ENCODE data around the gene IGSF23. TPM values are rescaled to one million over a fixed set of nuclear protein-coding genes. Genes with fewer than 3 reads are reported as not detected.
"Not testable (repeated sequence)": the region's sequence is repeated elsewhere in the genome, so short reads cannot be mapped to it uniquely, and the experiment has no call there.

IGSF23 gene
- total RNA-seq, 1 experiment from 2014 or later, result 0.37 TPM

- DNase-seq (ENCODE audit: low read depth in 1 of 2, low spot score in 2 of 2), result no peak
- H3K4me1 ChIP-seq (replicated peaks), result peaks cover 26% of the 10 kb centered on the region
- H3K27ac ChIP-seq, result no peak overlapping the region
- H3K27me3 ChIP-seq (replicated peaks), result no peaks in the 10 kb centered on the region
- no peak overlapping the region for H3K4me3 ChIP-seq
- peaks cover 3% of the 10 kb centered on the region for H3K9me3 ChIP-seq (replicated peaks)
- peaks cover 19% of the 10 kb centered on the region for H3K36me3 ChIP-seq
Observed at GRCh38 chr19:44628793-44629192, 15.4 kb downstream of the IGSF23 start.

- DNase-seq (ENCODE audit: low read depth in 1 of 2, low spot score in 2 of 2); H3K4me3 ChIP-seq; H3K27ac ChIP-seq; H3K27me3 ChIP-seq (replicated peaks); H3K9me3 ChIP-seq (replicated peaks): not testable (repeated sequence)
- peaks cover 34% of the 10 kb centered on the region for H3K4me1 ChIP-seq (replicated peaks)
- H3K36me3 ChIP-seq, result peaks cover 12% of the 10 kb centered on the region
Observed at GRCh38 chr19:44631611-44632010, 18.2 kb downstream of the IGSF23 start.

- not testable (repeated sequence) for H3K4me3 ChIP-seq; H3K36me3 ChIP-seq; H3K9me3 ChIP-seq (replicated peaks); DNase-seq (ENCODE audit: low read depth in 1 of 2, low spot score in 2 of 2); H3K27me3 ChIP-seq (replicated peaks); H3K27ac ChIP-seq
- H3K4me1 ChIP-seq (replicated peaks), result peaks cover 36% of the 10 kb centered on the region
Observed at GRCh38 chr19:44634058-44634457, 20.7 kb downstream of the IGSF23 start.

DNA sequence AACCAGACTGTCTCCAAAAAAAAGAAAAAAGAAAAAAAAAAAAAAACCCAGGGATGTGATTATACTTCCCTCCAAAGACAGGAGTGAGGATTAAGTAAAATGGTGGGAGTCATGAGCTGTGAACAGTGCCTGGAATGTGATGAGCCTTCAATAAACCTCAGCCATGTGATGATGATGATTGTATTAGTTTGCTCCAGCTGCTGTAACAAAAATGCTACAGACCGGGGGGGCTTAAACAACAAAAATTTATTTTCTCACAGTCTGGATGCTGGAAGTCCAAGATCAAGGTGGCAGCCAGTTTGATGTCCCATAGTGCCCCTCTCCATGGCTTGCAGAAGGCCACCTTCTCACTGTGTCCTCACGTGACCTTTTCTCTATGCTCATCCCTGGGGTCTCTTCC is 21.4 kb downstream of the IGSF23 start:
- Histone ChIP-seq H3K4me1 (replicated peaks) (peaks cover 36% of the 10 kb centered on the region), H3K27me3 (replicated peaks) (no peaks in the 10 kb centered on the region), H3K36me3 (no peaks in the 10 kb centered on the region), H3K4me3 (no peak overlapping the region), H3K9me3 (replicated peaks) (no peaks in the 10 kb centered on the region), H3K27ac (no peak overlapping the region)
- no peak for DNase-seq (ENCODE audit: low read depth in 1 of 2, low spot score in 2 of 2)

- Histone ChIP-seq H3K27me3 (replicated peaks) (no peaks in the 10 kb centered on the region), H3K4me3 (no peak overlapping the region), H3K4me1 (replicated peaks) (peaks cover 36% of the 10 kb centered on the region), H3K27ac (peak overlapping the region; percentile 51; the same call in 1 of the 2 replicates), H3K36me3 (no peaks in the 10 kb centered on the region), H3K9me3 (replicated peaks) (no peaks in the 10 kb centered on the region)
- peak in 1 of 2 experiments; percentile 46 for DNase-seq (ENCODE audit: low read depth in 1 of 2, low spot score in 2 of 2)
Observed at GRCh38 chr19:44635581-44636438, 22.4 kb downstream of the IGSF23 start.

DNA sequence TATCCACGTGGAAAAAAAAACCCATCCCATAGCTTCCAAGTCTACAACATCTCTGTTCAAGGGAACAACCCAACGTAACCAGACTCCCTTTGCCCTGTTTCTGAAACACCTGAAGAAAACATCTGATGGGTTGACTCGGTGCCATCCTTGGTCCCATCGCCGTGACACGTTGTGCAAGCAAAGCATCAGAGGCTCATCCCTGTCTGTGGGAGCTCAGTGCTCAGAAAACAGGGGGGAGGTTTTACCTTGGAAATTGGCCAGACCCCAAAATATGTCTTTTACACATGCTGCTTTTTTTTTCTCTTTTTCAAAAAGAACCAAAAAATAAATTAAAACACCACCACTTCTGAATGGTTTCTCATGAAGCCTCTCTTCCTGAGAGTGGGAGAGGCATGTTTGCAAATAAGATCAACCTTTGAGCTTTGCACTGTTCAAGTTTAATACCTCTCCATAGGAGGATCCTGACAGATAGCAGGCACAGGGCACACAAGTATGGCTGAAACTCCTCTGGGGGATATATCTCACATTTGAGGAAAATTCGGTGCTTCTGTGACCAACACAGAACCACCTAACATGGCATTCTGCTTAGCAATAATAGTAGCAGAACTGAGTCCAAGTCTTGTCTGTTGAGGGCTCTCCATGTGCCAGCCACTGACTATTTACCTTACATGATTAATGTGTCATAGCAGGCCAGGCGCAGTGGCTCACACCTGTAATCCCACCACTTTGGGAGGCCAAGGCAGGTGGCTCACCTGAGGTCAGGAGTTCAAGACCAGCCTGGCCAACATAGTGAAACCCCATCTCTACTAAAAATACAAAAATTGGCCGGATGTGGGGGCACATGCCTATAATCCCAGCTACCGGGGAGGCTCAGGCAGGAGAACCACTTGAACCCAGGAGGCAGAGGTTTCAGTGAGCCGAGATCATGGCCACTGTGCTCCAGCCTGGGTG is 23.4 kb downstream of the IGSF23 start:
- Histone ChIP-seq H3K36me3 (no peaks in the 10 kb centered on the region), H3K27ac (no peak overlapping the region), H3K27me3 (replicated peaks) (no peaks in the 10 kb centered on the region), H3K9me3 (replicated peaks) (no peaks in the 10 kb centered on the region), H3K4me3 (no peak overlapping the region), H3K4me1 (replicated peaks) (peaks cover 36% of the 10 kb centered on the region)
- DNase-seq (ENCODE audit: low read depth in 1 of 2, low spot score in 2 of 2), result no peak

GRCh38 chr19:44637390-44637764 is 24.0 kb downstream of the IGSF23 start:
- Histone ChIP-seq H3K27me3 (replicated peaks) (no peaks in the 10 kb centered on the region), H3K36me3 (no peaks in the 10 kb centered on the region), H3K4me1 (replicated peaks) (peaks cover 36% of the 10 kb centered on the region), H3K4me3 (no peak overlapping the region), H3K27ac (no peak overlapping the region), H3K9me3 (replicated peaks) (no peaks in the 10 kb centered on the region)
- DNase-seq (ENCODE audit: low read depth in 1 of 2, low spot score in 2 of 2), result no peak

DNA sequence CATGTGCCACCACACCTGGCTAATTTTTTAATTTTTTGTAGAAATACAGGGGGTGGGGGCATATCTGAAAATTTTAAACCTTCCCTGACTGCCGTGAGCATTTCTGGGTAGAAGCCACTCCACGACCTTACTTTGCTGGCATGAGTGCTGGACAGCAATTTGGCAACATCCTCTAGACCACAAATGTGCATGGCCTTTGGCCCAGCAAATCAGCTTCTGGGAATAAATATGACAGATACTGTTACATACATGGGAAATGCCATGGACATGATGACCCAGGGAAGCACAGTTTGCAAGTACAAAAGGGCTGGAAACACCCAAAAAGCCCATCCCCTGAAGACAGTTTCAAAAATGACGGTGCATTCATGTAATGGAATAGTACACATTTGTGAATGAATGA is 27.2 kb downstream of the IGSF23 start:
- H3K4me3 ChIP-seq, result no peak overlapping the region
- peaks cover 1% of the 10 kb centered on the region; the same call in 1 of the 2 replicates for H3K36me3 ChIP-seq
- H3K27ac ChIP-seq, result no peak overlapping the region
- DNase-seq (ENCODE audit: low read depth in 1 of 2, low spot score in 2 of 2), result no peak
- peaks cover 34% of the 10 kb centered on the region for H3K4me1 ChIP-seq (replicated peaks)
- H3K27me3 ChIP-seq (replicated peaks), result no peaks in the 10 kb centered on the region
- H3K9me3 ChIP-seq (replicated peaks), result no peaks in the 10 kb centered on the region

DNA sequence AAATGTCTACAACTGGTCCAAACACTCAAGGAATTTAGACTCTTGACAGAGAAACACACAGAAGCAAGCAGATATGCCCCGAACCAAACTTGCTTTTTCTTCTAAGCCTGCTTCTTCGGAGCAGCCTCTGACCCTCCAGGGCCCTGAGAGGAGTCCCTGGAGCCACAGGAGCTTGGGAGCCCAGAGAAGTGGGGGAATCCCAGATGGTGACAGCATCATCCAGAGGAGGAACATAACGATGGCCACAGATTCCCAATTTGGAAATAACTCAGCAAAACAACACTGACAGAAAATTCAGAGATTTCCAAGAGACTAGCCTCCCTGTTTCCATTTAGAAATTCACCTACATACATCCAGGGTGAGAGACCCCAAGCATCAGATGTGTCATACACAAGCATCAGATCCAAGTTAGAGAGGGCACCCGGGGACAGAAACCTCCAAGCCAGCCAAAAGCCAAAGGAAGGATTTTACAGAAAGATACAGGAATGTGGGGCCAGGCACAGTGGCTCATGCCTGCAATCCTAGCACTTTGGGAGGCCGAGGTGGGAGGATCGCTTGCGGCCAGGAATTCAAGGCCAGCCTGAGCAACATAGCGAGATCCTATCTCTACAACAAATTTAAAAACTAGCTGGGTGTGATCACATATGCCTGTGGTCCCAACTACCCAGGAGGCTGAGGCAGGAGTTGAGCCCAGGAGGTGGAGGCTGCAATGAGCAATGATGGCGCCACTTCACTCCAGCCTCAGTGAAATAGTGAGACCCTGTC is 28.3 kb downstream of the IGSF23 start:
- Histone ChIP-seq H3K27me3 (replicated peaks) (no peaks in the 10 kb centered on the region), H3K9me3 (replicated peaks) (no peaks in the 10 kb centered on the region), H3K4me3 (no peak overlapping the region), H3K27ac (no peak overlapping the region), H3K4me1 (replicated peaks) (peaks cover 23% of the 10 kb centered on the region), H3K36me3 (peaks cover 13% of the 10 kb centered on the region)
- no peak for DNase-seq (ENCODE audit: low read depth in 1 of 2, low spot score in 2 of 2)

DNA sequence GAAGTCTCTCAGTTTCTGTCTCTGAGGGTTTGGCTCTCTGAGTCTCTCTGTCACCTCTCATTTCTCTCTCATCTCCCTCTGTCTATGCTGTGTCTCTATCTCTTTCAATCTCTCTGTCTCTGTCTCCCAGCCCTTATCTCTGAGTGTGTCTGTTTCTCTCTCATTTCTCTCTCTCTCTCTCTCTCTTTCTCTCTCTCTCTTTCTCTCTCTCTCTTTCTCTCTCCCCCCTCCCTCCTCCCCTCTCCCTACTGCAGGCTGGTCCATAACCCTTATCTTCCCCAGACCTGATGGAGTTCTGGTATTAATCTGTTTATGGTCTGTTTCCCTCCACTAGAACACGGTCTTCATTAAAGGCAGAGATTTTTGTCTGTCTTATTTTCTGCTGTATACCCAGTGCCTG is 29.0 kb downstream of the IGSF23 start:
- Histone ChIP-seq H3K27me3 (replicated peaks) (no peaks in the 10 kb centered on the region), H3K36me3 (peaks cover 18% of the 10 kb centered on the region), H3K27ac (no peak overlapping the region), H3K4me3 (no peak overlapping the region), H3K4me1 (replicated peaks) (peaks cover 22% of the 10 kb centered on the region), H3K9me3 (replicated peaks) (no peaks in the 10 kb centered on the region)
- no peak for DNase-seq (ENCODE audit: low read depth in 1 of 2, low spot score in 2 of 2)

- H3K4me3 ChIP-seq, result peak within 1 kb of the TSS; percentile 62
- DNase-seq (ENCODE audit: low read depth in 1 of 2, low spot score in 2 of 2), result peak; percentile 94 to 95
Observed at GRCh38 chr19:44643605-44644401, 30.4 kb downstream of the IGSF23 start, which contains the start of gene PVR. TSS of gene PVR (plus strand) at chr19:44643910. CDS start at chr19:44644097, 187 bp downstream.

GRCh38 chr19:44644402-44645016 is 31.1 kb downstream of the IGSF23 start:
- Histone ChIP-seq H3K27ac (peak overlapping the region; percentile 73), H3K4me3 (peak overlapping the region; percentile 62), H3K36me3 (peaks cover 34% of the 10 kb centered on the region), H3K27me3 (replicated peaks) (no peaks in the 10 kb centered on the region), H3K9me3 (replicated peaks) (no peaks in the 10 kb centered on the region), H3K4me1 (replicated peaks) (peaks cover 30% of the 10 kb centered on the region)
- DNase-seq (ENCODE audit: low read depth in 1 of 2, low spot score in 2 of 2), result peak in 1 of 2 experiments; percentile 76

More at GRCh38 chr19:44643605-44644401, 30.4 kb downstream of the IGSF23 start, which contains the start of gene PVR:
- Histone ChIP-seq H3K4me1 (replicated peaks) (peaks cover 28% of the 10 kb centered on the region), H3K27me3 (replicated peaks) (no peaks in the 10 kb centered on the region), H3K36me3 (peaks cover 27% of the 10 kb centered on the region), H3K9me3 (replicated peaks) (no peaks in the 10 kb centered on the region), H3K27ac (peak within 1 kb of the TSS; percentile 73)
